Breast epithelium (tissue), 3 donors: ENCODE results near the gene MIF.

Experiments used
- CTCF ChIP-seq, 3 donors: fragments of 450-650 bp; IDR thresholded peaks; one replicate each; pipeline ENCODE4 v1.5.1; 2016 to 2017; ENCODE audit warnings: antibody characterized with exemption in 3 of 3, mild to moderate bottlenecking in 3 of 3, moderate library complexity in 3 of 3
- POLR2A ChIP-seq: fragments of 450-650 bp; IDR thresholded peaks from one replicate; pipeline ENCODE4 v1.6.1; 2016; ENCODE audit warnings: antibody characterized with exemption, mild to moderate bottlenecking, moderate library complexity
- POLR2AphosphoS5 ChIP-seq, 3 donors: sonication (generic); formaldehyde crosslinking; IDR thresholded peaks; one replicate each; pipeline ENCODE4 v1.6.1; 2017; ENCODE audit warnings: antibody characterized with exemption in 3 of 3

- TF ChIP-seq CTCF (IDR thresholded peaks at IDR 0.05), result no peak
- no peak for TF ChIP-seq POLR2A
- no peak for TF ChIP-seq POLR2AphosphoS5 (IDR thresholded peaks at IDR 0.05)
Observed at GRCh38 chr22:23908587-23909205, 14.5 kb downstream of the MIF start.
